Measurements from ENCODE around the gene PBXIP1. TPM values are rescaled to one million over a fixed set of nuclear protein-coding genes. Genes with fewer than 3 reads are reported as not detected.
"Not testable (repeated sequence)": the region's sequence is repeated elsewhere in the genome, so short reads cannot be mapped to it uniquely, and the experiment has no call there.

PBXIP1 gene
- total RNA-seq, 1 donor from 2014 or later = 56.2 TPM

DNA sequence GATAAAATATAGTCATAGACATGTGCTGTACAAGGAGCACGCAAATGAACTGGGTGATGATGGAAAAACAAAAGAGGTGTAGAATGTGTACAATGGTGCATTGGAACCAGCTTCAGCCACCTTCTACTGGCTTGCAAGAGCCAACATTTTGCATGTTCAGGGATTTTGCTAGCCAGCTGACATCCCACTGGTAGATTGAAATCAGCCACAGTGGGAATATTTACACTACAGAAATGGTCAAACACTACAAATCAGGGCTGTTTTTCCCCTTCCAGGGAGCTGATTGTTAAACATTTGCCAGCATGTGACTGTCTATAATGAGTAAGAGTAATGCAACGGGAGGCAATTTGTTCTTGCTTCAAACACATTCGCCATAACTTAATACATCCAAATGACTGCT, 42.6 kb downstream of the PBXIP1 start:
- Mint-ChIP-seq H3K9me3 (peaks cover 22% of the 10 kb centered on the region), H3K4me1 (no peaks in the 10 kb centered on the region), H3K4me3 (no peak overlapping the region), H3K27me3 (ENCODE audit: low read depth) (no peaks in the 10 kb centered on the region), H3K27ac (no peak overlapping the region), H3K36me3 (peaks cover 10% of the 10 kb centered on the region)
- no peak for DNase-seq (ENCODE audit: low spot score in 2 of 2, unreplicated experiment in 2 of 2)
- TF ChIP-seq, protein P1, sequence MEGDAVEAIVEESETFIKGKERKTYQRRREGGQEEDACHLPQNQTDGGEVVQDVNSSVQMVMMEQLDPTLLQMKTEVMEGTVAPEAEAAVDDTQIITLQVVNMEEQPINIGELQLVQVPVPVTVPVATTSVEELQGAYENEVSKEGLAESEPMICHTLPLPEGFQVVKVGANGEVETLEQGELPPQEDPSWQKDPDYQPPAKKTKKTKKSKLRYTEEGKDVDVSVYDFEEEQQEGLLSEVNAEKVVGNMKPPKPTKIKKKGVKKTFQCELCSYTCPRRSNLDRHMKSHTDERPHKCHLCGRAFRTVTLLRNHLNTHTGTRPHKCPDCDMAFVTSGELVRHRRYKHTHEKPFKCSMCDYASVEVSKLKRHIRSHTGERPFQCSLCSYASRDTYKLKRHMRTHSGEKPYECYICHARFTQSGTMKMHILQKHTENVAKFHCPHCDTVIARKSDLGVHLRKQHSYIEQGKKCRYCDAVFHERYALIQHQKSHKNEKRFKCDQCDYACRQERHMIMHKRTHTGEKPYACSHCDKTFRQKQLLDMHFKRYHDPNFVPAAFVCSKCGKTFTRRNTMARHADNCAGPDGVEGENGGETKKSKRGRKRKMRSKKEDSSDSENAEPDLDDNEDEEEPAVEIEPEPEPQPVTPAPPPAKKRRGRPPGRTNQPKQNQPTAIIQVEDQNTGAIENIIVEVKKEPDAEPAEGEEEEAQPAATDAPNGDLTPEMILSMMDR (IDR thresholded peaks at IDR 0.05; ENCODE audit: unreplicated experiment) = no peak

DNA sequence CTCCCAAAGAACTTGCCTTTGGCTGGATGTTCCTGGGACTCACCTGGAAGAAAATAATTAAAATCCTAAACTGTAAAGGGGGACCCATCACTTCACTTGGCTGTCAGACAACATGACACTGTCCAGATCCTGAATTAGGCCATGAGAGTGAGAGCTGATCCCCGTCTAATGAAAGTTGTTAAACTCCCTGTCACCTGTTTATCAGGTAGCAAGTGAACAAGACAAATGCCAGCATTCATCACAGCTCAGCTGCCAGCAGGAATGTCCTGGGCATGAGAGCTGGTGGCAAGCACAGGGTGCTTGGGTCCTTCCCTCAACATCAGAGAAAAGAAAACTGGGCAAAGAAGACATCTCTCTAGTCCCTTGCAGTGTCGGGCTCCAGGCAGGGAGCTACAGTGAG, 43.1 kb downstream of the PBXIP1 start:
- no peak overlapping the region for H3K27ac Mint-ChIP-seq
- no peaks in the 10 kb centered on the region for H3K4me1 Mint-ChIP-seq
- TF ChIP-seq, protein P1 (IDR thresholded peaks at IDR 0.05; ENCODE audit: unreplicated experiment) = no peak

DNA sequence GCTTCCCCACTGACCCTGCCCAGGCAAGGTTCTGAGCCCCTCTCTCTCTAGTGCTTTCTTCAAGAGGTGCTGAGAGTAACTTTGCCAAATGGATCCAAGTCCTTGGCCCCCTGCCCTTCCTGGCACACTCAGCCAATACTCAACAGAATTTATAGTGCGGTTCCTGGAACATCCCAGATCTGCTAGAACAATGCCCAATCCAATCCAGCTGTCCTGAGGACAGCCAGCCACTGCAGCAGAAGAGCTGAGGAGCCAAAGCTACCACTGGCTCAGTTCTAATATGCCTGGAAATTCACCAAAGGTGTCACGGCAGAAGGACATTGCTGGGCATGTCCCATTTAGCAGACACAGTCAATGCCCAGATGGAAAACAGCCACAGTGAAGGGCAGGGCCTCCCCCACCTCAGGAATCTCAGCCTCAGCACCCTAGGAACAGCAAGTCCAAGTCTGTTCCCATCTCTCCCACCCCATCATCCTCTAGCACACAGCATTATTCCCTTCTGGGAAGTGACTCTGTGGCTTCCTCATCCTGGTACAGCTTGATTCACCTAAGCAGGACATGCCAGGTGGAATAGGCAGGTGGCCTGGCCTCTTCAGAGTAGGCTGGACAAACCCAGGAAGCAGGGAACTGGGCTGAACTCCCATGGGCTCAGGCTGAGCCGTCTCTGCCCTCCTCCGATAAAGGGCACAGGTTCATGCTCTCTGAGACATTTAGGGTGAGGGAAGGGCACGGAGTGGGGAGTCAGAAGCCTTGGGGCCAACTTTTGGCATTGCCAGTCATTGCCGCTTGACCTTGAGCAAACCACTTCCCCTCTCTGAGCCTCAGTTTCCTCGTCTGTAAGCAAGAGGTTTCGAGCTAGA, 44.0 kb downstream of the PBXIP1 start:
- TF ChIP-seq, protein P1 (IDR thresholded peaks at IDR 0.05; ENCODE audit: unreplicated experiment) = no peak
- Mint-ChIP-seq H3K27ac (no peak overlapping the region), H3K4me1 (no peaks in the 10 kb centered on the region), H3K4me3 (no peak overlapping the region), H3K9me3 (peaks cover 30% of the 10 kb centered on the region), H3K27me3 (ENCODE audit: low read depth) (no peaks in the 10 kb centered on the region), H3K36me3 (peaks cover 10% of the 10 kb centered on the region)
- DNase-seq (ENCODE audit: low spot score in 2 of 2, unreplicated experiment in 2 of 2) = no peak

More for the DNA sequence above, 43.1 kb downstream of the PBXIP1 start:
- Mint-ChIP-seq H3K27me3 (ENCODE audit: low read depth) (no peaks in the 10 kb centered on the region), H3K4me3 (no peak overlapping the region), H3K9me3 (peaks cover 27% of the 10 kb centered on the region), H3K36me3 (peaks cover 10% of the 10 kb centered on the region)
- DNase-seq (ENCODE audit: low spot score in 2 of 2, unreplicated experiment in 2 of 2) = no peak

DNA sequence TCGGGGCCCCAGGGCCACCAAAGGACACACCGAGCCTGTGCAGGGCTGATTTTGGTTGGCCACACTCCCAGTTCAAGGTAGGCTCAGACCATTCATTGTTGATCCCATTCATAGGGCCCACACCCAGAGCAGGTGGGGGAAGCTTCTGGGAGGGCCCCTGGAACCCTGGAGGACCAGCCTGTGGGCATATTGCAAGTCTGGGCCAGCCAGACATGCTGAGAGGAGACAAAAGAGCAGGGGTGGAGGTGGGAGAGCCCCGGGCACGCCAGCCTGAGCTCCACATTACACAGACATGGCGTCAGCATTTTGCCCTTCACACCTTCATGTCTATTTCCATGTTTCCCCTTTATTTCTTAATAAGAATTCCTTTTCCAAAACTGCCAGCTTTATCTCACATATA, 45.0 kb downstream of the PBXIP1 start:
- no peaks in the 10 kb centered on the region for H3K4me1 Mint-ChIP-seq
- TF ChIP-seq, protein P1 (IDR thresholded peaks at IDR 0.05; ENCODE audit: unreplicated experiment) = no peak
- H3K9me3 Mint-ChIP-seq = peaks cover 25% of the 10 kb centered on the region
- no peak for DNase-seq (ENCODE audit: low spot score in 2 of 2, unreplicated experiment in 2 of 2)
- no peaks in the 10 kb centered on the region for H3K27me3 Mint-ChIP-seq (ENCODE audit: low read depth)
- peaks cover 2% of the 10 kb centered on the region for H3K36me3 Mint-ChIP-seq
- no peak overlapping the region for H3K4me3 Mint-ChIP-seq
- no peak overlapping the region for H3K27ac Mint-ChIP-seq

DNA sequence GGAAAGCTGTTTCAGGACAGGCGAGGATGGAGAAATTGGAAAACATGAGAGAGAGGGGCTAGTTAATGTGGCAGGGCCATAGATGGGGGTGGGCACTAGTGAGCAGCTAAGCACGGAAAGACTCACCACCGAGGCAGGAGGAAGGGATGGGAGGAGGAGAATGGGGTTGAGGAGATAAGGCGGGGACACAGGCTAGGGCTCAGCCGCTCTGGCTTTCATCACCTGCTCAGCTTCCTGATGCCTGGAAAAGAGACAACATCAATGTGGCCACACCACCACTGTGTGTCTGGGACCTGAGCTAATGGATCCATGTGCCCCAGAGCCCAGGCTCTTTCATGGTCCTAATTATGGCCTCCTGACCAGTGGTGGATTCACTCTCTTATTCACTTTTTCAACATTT, 47.0 kb downstream of the PBXIP1 start:
- H3K4me3 Mint-ChIP-seq = no peak overlapping the region
- no peaks in the 10 kb centered on the region for H3K36me3 Mint-ChIP-seq
- no peak overlapping the region for H3K27ac Mint-ChIP-seq
- TF ChIP-seq, protein P1 (IDR thresholded peaks at IDR 0.05; ENCODE audit: unreplicated experiment) = no peak
- H3K27me3 Mint-ChIP-seq (ENCODE audit: low read depth) = no peaks in the 10 kb centered on the region
- peaks cover 25% of the 10 kb centered on the region for H3K9me3 Mint-ChIP-seq
- no peak for DNase-seq (ENCODE audit: low spot score in 2 of 2, unreplicated experiment in 2 of 2)
- no peaks in the 10 kb centered on the region for H3K4me1 Mint-ChIP-seq

DNA sequence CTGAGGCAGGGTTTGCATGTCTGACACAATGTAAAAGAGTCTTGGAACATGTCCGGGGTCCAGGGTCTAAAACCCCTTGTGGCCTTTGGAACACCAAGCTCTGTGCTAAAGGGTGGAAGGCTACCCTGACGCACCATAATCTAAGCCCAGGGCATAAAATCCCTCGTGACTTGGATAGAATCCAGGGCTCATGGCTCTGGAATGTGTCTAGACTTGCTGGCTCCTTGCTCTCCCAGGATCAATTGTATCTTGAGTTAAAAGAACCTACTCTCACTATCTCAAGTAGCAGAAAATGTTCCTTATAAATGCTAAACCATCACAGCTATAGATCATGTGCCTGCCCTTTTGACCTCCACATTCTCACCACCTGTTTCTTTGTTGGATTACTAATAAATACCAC, 47.8 kb downstream of the PBXIP1 start:
- not testable (repeated sequence) for H3K27ac Mint-ChIP-seq; H3K4me3 Mint-ChIP-seq; H3K4me1 Mint-ChIP-seq; H3K36me3 Mint-ChIP-seq; H3K27me3 Mint-ChIP-seq (ENCODE audit: low read depth); DNase-seq (ENCODE audit: low spot score in 2 of 2, unreplicated experiment in 2 of 2)
- peaks cover 25% of the 10 kb centered on the region for H3K9me3 Mint-ChIP-seq
